22Rv1 (cell line): ENCODE data around the gene PKIB.

Experiments used
- CTCF ChIP-seq: fragments of 450-650 bp; IDR thresholded peaks from 2 replicates; pipeline ENCODE4 v1.5.1; 2017; ENCODE audit warnings: mild to moderate bottlenecking
- ZFX ChIP-seq: fragments of 450-650 bp; IDR thresholded peaks from 2 replicates; pipeline ENCODE4 v1.6.1; 2017; ENCODE audit warnings: antibody characterized with exemption, borderline replicate concordance

DNA sequence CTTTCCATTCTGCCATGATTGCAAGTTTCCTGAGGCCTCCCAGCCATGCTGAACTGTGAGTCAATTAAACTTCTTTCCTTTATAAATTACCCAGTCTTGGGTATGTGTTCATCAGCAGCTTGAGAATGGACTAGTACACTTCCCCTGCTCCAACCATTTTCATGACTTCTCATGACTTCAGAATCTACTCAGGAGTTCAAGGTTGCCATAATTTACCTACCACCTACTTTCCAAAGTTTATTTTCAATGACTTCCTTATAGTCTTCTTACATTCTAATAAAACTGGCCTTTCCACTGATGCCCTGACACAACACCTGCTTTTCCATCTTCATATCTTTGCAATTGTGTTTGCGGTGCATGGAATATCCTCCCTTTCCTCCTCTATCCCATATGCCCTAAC, 31.2 kb upstream of the PKIB start:
- TF ChIP-seq CTCF (no peak), ZFX (no peak)
